PC-9 (cell line): ENCODE data around the gene CMPK2. TPM values are rescaled to one million over a fixed set of nuclear protein-coding genes. Genes with fewer than 3 reads are reported as not detected.

ENCODE experiments used
- BruUV-seq: library from RNA; stranded (reverse); fragments of 400-500 nt; replicated peaks from 2 replicates; lab custom pipeline; 2021; lab: Mats Ljungman, UMichigan
- CTCF ChIA-PET: fragments of 300-600 bp; sonication (Branson Sonifier 250); formaldehyde crosslinking; loops from one replicate; lab custom pipeline; 2022; ENCODE audit warnings: antibody characterized with exemption; lab: Charles Lee
- POLR2A ChIA-PET: fragments of 300-600 bp; sonication (Branson Sonifier 250); formaldehyde crosslinking; loops from one replicate; lab custom pipeline; 2022; ENCODE audit warnings: antibody characterized with exemption; ENCODE audit not compliant: unreplicated experiment; lab: Charles Lee
- DNase-seq, 2 experiments: peaks; one replicate each; pipeline versions ENCODE4 v3.0.0 to v3.0.0-alpha.2; 2015 to 2022; ENCODE audit warnings: mixed read lengths in 1 of 2
- H2AFZ ChIP-seq: fragments of 200-600 bp; sonication (generic); 2 replicates; pipeline ENCODE4 v1.8.1; 2017; ENCODE audit warnings: antibody characterized with exemption
- H3F3A ChIP-seq: fragments of 200-600 bp; sonication (generic); 2 replicates; pipeline ENCODE4 v1.8.1; 2017; ENCODE audit warnings: antibody characterized with exemption, mild to moderate bottlenecking, low read depth; ENCODE audit not compliant: insufficient read depth
- H3K27ac ChIP-seq: fragments of 200-600 bp; sonication (generic); 2 replicates; pipeline ENCODE4 v1.6.1; 2016; ENCODE audit warnings: mixed run types
- H3K27me3 ChIP-seq: fragments of 200-600 bp; sonication (generic); 2 replicates; pipeline ENCODE4 v1.6.1; 2016; ENCODE audit warnings: low read depth, mixed run types; ENCODE audit not compliant: insufficient read depth
- H3K36me3 ChIP-seq: fragments of 200-600 bp; sonication (generic); 2 replicates; pipeline ENCODE4 v1.6.1; 2016; ENCODE audit warnings: low read depth, mixed run types
- H3K4me1 ChIP-seq: fragments of 200-600 bp; sonication (generic); replicated peaks from 2 replicates; pipeline ENCODE4 v1.6.1; 2016; ENCODE audit warnings: mixed run types; ENCODE audit not compliant: insufficient read depth
- H3K4me2 ChIP-seq: fragments of 200-600 bp; sonication (generic); 2 replicates; pipeline ENCODE4 v1.6.1; 2017; ENCODE audit warnings: mixed run types
- H3K4me3 ChIP-seq: fragments of 200-600 bp; sonication (generic); 2 replicates; pipeline ENCODE4 v1.6.1; 2016; ENCODE audit warnings: mixed run types
- H3K79me2 ChIP-seq: fragments of 200-600 bp; sonication (generic); 2 replicates; pipeline ENCODE4 v1.6.1; 2017; ENCODE audit warnings: low read depth, mixed run types
- H3K9me2 ChIP-seq: fragments of 200-600 bp; sonication (generic); 2 replicates; pipeline ENCODE4 v1.8.1; 2017; ENCODE audit warnings: mild to moderate bottlenecking; ENCODE audit not compliant: insufficient read depth
- H3K9me3 ChIP-seq: fragments of 200-600 bp; sonication (generic); 2 replicates; pipeline ENCODE4 v1.8.1; 2016; ENCODE audit warnings: low read depth; ENCODE audit not compliant: insufficient read depth
- H4K20me1 ChIP-seq: fragments of 200-600 bp; sonication (generic); 2 replicates; pipeline ENCODE4 v1.8.1; 2017; ENCODE audit not compliant: insufficient read depth
- CTCF ChIP-seq: fragments of 200-600 bp; sonication (generic); conservative IDR thresholded peaks from 2 replicates; pipeline ENCODE4 v1.6.1; 2017; ENCODE audit warnings: mixed run types, antibody characterized with exemption, mild to moderate bottlenecking, moderate library complexity
- EZH2 ChIP-seq: fragments of 200-600 bp; sonication (generic); IDR thresholded peaks from 2 replicates; pipeline ENCODE4 v1.8.0; 2017; ENCODE audit warnings: antibody characterized with exemption, low read depth
- intact Hi-C: fragments of 100-400 bp; cut with micrococcal nuclease; formaldehyde crosslinking; loops from one replicate; pipeline ENCODE4 v1.10.0; 2022; ENCODE audit not compliant: unreplicated experiment
- total RNA-seq: library from RNA; stranded (reverse); gene quantifications from 2 replicates; pipeline ENCODE4 v1.2.3, GENCODE V29; 2021

Gene CMPK2
- total RNA-seq, 1 experiment from 2014 or later, result not detected

- no peak overlapping the region for H3K27ac ChIP-seq
- no peaks in the 10 kb centered on the region for H3K36me3 ChIP-seq
- no peaks in the 10 kb centered on the region for H3K79me2 ChIP-seq
- DNase-seq, result no peak
- no peaks in the 10 kb centered on the region for H3K4me1 ChIP-seq
- H2AFZ ChIP-seq, result no peak overlapping the region
- intact Hi-C loops, result no loop called here
- no peaks in the 10 kb centered on the region for H3F3A ChIP-seq
- no TSS peak for BruUV-seq
- H4K20me1 ChIP-seq, result no peaks in the 10 kb centered on the region
- peaks cover 31% of the 10 kb centered on the region; the same call in 1 of the 2 replicates for H3K27me3 ChIP-seq
- POLR2A ChIA-PET, result no interaction called here
- TF ChIP-seq EZH2 (no peak), CTCF (no peak)
- H3K4me2 ChIP-seq, result no peak overlapping the region
- CTCF ChIA-PET, result no interaction called here
- no peaks in the 10 kb centered on the region for H3K9me3 ChIP-seq
- H3K4me3 ChIP-seq, result no peak overlapping the region
- no peaks in the 10 kb centered on the region for H3K9me2 ChIP-seq
Observed at GRCh38 chr2:6883448-6884122, 17.9 kb upstream of the CMPK2 start.

DNA sequence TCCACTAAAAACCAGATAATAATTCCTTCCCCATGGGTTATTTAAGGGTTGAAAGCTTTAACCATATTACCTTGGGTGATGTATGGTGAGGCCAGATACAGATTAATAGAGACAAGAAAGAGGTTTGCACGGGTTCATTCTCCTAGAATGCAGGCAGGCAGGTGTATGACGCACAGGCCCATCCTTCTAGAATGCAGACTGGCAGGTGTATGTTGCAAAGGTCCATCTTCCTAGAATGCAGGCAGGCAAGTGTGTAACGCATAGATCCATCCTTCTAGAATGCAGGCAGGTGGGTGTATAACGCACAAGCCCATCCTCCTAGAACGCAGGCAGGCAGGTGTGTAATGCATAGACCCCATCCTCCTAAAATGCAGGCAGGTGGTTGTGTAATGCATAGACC is 15.8 kb upstream of the CMPK2 start:
- POLR2A ChIA-PET, result no interaction called here
- no peaks in the 10 kb centered on the region for H3K79me2 ChIP-seq
- no peaks in the 10 kb centered on the region for H3F3A ChIP-seq
- no peaks in the 10 kb centered on the region for H3K36me3 ChIP-seq
- H3K4me1 ChIP-seq, result no peaks in the 10 kb centered on the region
- H4K20me1 ChIP-seq, result no peaks in the 10 kb centered on the region
- H3K4me3 ChIP-seq, result no peak overlapping the region
- H3K27ac ChIP-seq, result no peak overlapping the region
- DNase-seq, result no peak
- intact Hi-C loops, result no loop called here
- no peak overlapping the region for H2AFZ ChIP-seq
- H3K9me3 ChIP-seq, result no peaks in the 10 kb centered on the region
- no peak overlapping the region for H3K4me2 ChIP-seq
- no TSS peak for BruUV-seq
- H3K27me3 ChIP-seq, result peaks cover 25% of the 10 kb centered on the region; the same call in 1 of the 2 replicates
- TF ChIP-seq CTCF (no peak), EZH2 (no peak)
- CTCF ChIA-PET, result no interaction called here
- no peaks in the 10 kb centered on the region for H3K9me2 ChIP-seq

DNA sequence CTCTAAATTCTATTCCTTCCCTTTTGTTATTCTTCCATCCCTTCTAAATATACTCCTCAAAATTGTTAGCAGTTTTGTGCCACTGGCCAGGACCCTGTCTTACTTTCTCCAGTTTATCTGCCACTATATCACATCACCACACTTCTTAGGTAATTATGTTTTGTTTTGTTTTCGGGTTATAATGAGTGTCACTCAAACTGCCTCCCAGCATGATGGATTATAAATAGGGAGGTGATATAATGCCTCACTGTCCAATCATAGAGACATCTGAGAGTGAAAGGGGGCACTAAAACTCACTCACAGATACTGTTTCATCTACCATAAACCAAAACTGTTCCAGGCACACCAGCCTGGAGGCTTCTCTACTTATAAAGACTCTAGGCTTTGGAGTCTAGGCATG is 15.3 kb upstream of the CMPK2 start:
- no peaks in the 10 kb centered on the region for H3F3A ChIP-seq
- no peaks in the 10 kb centered on the region for H3K79me2 ChIP-seq
- H4K20me1 ChIP-seq, result no peaks in the 10 kb centered on the region
- TF ChIP-seq CTCF, result no peak
- TF ChIP-seq EZH2, result no peak
- H3K27me3 ChIP-seq, result peaks cover 21% of the 10 kb centered on the region; the same call in 1 of the 2 replicates
- no TSS peak for BruUV-seq
- ChIA-PET POLR2A (no interaction called here), CTCF (no interaction called here)
- no peaks in the 10 kb centered on the region for H3K9me3 ChIP-seq
- H3K4me2 ChIP-seq, result no peak overlapping the region
- H3K9me2 ChIP-seq, result no peaks in the 10 kb centered on the region
- H3K4me1 ChIP-seq, result no peaks in the 10 kb centered on the region
- DNase-seq, result no peak
- intact Hi-C loops, result no loop called here
- H3K36me3 ChIP-seq, result no peaks in the 10 kb centered on the region
- H2AFZ ChIP-seq, result no peak overlapping the region
- H3K4me3 ChIP-seq, result no peak overlapping the region
- H3K27ac ChIP-seq, result no peak overlapping the region
